ENCODE results near the gene SLC43A2. TPM values are rescaled to one million over a fixed set of nuclear protein-coding genes. Genes with fewer than 3 reads are reported as not detected.
A peak's percentile ranks its signal among the peaks of the same experiment; 100 is the strongest.

SLC43A2 gene
- total and polyA plus RNA-seq, 2 of the 13 experiments (the other 11 are each of a cell fraction or from before 2014, with no cell fraction given): 7.3 to 20.0 TPM

DNA sequence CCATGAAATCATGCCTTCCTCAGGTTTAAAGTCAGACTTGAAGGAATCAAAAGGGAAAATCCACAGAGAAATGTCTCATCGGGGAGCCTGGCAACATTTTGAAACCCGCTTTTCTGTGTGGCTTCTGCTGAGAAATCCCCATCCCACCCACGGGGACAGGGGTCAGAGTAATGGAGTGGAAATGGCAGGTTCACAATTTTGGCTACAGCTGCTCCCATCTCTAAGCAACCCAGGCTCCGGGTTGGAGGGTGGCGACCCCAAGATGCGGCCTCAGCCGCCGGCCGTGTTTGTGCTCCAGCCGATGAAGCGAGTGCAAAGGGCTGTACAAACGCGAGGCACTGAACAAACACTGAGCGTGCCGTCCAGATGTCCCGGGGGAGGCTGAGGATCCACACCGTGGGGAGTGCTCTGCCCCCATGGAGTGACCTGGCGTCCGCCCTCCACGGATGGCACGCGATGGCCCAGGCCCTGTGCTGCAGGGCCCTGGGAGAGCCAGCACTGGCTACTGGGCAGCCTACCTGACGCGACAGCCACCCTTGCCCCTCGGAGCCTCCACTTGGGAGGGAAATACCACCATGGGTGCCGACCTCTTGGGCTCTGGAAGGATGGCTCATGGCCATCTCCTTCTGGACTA is 22.2 kb downstream of the SLC43A2 start:
- BruUV-seq (replicated peaks): no TSS peak
- H3K36me3 ChIP-seq (replicated peaks in 1 of 2; ENCODE audit: control insufficient read depth in 1 of 2, insufficient read depth in 2 of 2, low read length in 2 of 2): no peaks in the 10 kb centered on the region; a peak in 2 of 5 replicates
- WGBS (ENCODE audit: low lambda C conversion rate): 37% methylated on average over 7 of the region's 26 CpGs
- ChIA-PET CTCF (ENCODE audit: low intra/inter-chr PET ratio, low total read pairs) (no interaction called here), POLR2A (interaction anchor here (0.8 to 1.2 kb wide), 2 partner anchors 8 to 22 kb away, joined by 3 to 4 read pairs; partner anchors contain the start of gene SLC43A2)
- peak overlapping the region; percentile 12 for H3K9ac ChIP-seq (ENCODE audit: insufficient read depth, low read depth, low read length)
- in situ Hi-C loops (cut with HindIII; ENCODE audit: extremely low pct_ligation_motif_present, low pct_unique_long_range_greater_than_20kb) (no loop called here), intact Hi-C loops (cut with micrococcal nuclease; ENCODE audit: unreplicated experiment) (no loop called here)
- peaks cover 72% of the 10 kb centered on the region for H3K4me1 ChIP-seq (ENCODE audit: insufficient read depth, low read length)
- peak overlapping the region; percentile 52 for H3K27ac ChIP-seq (ENCODE audit: extremely low read length, insufficient read depth, low read length)
- H3K27me3 ChIP-seq (ENCODE audit: control insufficient read depth in 1 of 2, insufficient read depth in 2 of 2, low read length in 2 of 2): no peaks in the 10 kb centered on the region
- H3K9me3 ChIP-seq (ENCODE audit: low read length): peaks cover 6% of the 10 kb centered on the region; the same call in 1 of the 2 replicates
- H4K20me1 ChIP-seq (ENCODE audit: insufficient read depth, low read length): no peaks in the 10 kb centered on the region
- no peak for FAIRE-seq
- H3K4me3 ChIP-seq (replicated peaks in 1 of 3; ENCODE audit: insufficient read depth in 1 of 3, low read depth in 2 of 3, low read length in 3 of 3): no peak overlapping the region
- H2AFZ ChIP-seq (ENCODE audit: low read length): no peak overlapping the region
- peak; percentile 76 for ATAC-seq
- peak overlapping the region; percentile 51 for H3K4me2 ChIP-seq (ENCODE audit: low read depth, low read length)
- no peaks in the 10 kb centered on the region for H3K79me2 ChIP-seq (ENCODE audit: insufficient read depth, low read length)
- no peak for DNase-seq (ENCODE audit: low spot score)
- TF ChIP-seq ZNF343 (CRISPR knock-in tag; IDR thresholded peaks at IDR 0.05) (no peak), ZKSCAN1 (IDR thresholded peaks at IDR 0.05; ENCODE audit: low read length) (no peak), CBFB (CRISPR knock-in tag; IDR thresholded peaks at IDR 0.05) (no peak), ZNF672 (CRISPR knock-in tag; IDR thresholded peaks at IDR 0.05) (no peak), TP53 (CRISPR knock-in tag; conservative IDR thresholded peaks at IDR 0.05) (no peak), ZSCAN9 (CRISPR knock-in tag; IDR thresholded peaks at IDR 0.05; ENCODE audit: borderline replicate concordance) (no peak), ZNF652 (CRISPR knock-in tag; IDR thresholded peaks at IDR 0.05; ENCODE audit: borderline replicate concordance, low read depth) (no peak), YEATS2 (CRISPR knock-in tag; IDR thresholded peaks at IDR 0.05; ENCODE audit: borderline replicate concordance) (no peak), HNF4G (IDR thresholded peaks at IDR 0.05; ENCODE audit: borderline replicate concordance, low read depth, low read length) (no peak), HNF4G (CRISPR knock-in tag; IDR thresholded peaks at IDR 0.05; ENCODE audit: borderline replicate concordance, low read depth) (no peak), ZNF562 (CRISPR knock-in tag; IDR thresholded peaks at IDR 0.05; ENCODE audit: borderline replicate concordance) (no peak)
- TF ChIP-seq, protein P1, sequence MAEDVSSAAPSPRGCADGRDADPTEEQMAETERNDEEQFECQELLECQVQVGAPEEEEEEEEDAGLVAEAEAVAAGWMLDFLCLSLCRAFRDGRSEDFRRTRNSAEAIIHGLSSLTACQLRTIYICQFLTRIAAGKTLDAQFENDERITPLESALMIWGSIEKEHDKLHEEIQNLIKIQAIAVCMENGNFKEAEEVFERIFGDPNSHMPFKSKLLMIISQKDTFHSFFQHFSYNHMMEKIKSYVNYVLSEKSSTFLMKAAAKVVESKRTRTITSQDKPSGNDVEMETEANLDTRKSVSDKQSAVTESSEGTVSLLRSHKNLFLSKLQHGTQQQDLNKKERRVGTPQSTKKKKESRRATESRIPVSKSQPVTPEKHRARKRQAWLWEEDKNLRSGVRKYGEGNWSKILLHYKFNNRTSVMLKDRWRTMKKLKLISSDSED (CRISPR knock-in tag; IDR thresholded peaks at IDR 0.05): no peak
- TF ChIP-seq, protein P2, sequence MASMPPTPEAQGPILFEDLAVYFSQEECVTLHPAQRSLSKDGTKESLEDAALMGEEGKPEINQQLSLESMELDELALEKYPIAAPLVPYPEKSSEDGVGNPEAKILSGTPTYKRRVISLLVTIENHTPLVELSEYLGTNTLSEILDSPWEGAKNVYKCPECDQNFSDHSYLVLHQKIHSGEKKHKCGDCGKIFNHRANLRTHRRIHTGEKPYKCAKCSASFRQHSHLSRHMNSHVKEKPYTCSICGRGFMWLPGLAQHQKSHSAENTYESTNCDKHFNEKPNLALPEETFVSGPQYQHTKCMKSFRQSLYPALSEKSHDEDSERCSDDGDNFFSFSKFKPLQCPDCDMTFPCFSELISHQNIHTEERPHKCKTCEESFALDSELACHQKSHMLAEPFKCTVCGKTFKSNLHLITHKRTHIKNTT (CRISPR knock-in tag; IDR thresholded peaks at IDR 0.05): no peak
- TF ChIP-seq, protein P3, sequence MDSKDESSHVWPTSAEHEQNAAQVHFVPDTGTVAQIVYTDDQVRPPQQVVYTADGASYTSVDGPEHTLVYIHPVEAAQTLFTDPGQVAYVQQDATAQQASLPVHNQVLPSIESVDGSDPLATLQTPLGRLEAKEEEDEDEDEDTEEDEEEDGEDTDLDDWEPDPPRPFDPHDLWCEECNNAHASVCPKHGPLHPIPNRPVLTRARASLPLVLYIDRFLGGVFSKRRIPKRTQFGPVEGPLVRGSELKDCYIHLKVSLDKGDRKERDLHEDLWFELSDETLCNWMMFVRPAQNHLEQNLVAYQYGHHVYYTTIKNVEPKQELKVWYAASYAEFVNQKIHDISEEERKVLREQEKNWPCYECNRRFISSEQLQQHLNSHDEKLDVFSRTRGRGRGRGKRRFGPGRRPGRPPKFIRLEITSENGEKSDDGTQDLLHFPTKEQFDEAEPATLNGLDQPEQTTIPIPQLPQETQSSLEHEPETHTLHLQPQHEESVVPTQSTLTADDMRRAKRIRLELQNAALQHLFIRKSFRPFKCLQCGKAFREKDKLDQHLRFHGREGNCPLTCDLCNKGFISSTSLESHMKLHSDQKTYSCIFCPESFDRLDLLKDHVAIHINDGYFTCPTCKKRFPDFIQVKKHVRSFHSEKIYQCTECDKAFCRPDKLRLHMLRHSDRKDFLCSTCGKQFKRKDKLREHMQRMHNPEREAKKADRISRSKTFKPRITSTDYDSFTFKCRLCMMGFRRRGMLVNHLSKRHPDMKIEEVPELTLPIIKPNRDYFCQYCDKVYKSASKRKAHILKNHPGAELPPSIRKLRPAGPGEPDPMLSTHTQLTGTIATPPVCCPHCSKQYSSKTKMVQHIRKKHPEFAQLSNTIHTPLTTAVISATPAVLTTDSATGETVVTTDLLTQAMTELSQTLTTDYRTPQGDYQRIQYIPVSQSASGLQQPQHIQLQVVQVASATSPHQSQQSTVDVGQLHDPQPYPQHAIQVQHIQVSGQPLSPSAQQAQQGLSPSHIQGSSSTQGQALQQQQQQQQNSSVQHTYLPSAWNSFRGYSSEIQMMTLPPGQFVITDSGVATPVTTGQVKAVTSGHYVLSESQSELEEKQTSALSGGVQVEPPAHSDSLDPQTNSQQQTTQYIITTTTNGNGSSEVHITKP (CRISPR knock-in tag; IDR thresholded peaks at IDR 0.05; ENCODE audit: low read depth): no peak
- TF ChIP-seq, protein P4, sequence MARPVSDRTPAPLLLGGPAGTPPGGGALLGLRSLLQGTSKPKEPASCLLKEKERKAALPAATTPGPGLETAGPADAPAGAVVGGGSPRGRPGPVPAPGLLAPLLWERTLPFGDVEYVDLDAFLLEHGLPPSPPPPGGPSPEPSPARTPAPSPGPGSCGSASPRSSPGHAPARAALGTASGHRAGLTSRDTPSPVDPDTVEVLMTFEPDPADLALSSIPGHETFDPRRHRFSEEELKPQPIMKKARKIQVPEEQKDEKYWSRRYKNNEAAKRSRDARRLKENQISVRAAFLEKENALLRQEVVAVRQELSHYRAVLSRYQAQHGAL (CRISPR knock-in tag; IDR thresholded peaks at IDR 0.05; ENCODE audit: not compliant biosample characterization): no peak
- TF ChIP-seq, protein P5, sequence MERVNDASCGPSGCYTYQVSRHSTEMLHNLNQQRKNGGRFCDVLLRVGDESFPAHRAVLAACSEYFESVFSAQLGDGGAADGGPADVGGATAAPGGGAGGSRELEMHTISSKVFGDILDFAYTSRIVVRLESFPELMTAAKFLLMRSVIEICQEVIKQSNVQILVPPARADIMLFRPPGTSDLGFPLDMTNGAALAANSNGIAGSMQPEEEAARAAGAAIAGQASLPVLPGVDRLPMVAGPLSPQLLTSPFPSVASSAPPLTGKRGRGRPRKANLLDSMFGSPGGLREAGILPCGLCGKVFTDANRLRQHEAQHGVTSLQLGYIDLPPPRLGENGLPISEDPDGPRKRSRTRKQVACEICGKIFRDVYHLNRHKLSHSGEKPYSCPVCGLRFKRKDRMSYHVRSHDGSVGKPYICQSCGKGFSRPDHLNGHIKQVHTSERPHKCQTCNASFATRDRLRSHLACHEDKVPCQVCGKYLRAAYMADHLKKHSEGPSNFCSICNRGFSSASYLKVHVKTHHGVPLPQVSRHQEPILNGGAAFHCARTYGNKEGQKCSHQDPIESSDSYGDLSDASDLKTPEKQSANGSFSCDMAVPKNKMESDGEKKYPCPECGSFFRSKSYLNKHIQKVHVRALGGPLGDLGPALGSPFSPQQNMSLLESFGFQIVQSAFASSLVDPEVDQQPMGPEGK (CRISPR knock-in tag; IDR thresholded peaks at IDR 0.05): peak; percentile 92

Measured in HepG2 (cell line).